OCI-LY3 (cell line): Measurements from ENCODE around the gene UBE3A.
"Not testable (repeated sequence)": the region's sequence is repeated elsewhere in the genome, so short reads cannot be mapped to it uniquely, and the experiment has no call there.

ENCODE experiments used
- H2AFZ ChIP-seq: fragments of 200-600, 300-600 bp; shearing (Covaris generic); 2 replicates; pipeline ENCODE4 v1.6.0; 2014; ENCODE audit warnings: antibody characterized with exemption, low read depth, low read length
- H3K27ac ChIP-seq: fragments of 200-600, 300-600 bp; sonication (generic); 2 replicates; pipeline ENCODE4 v1.5.1; 2014; ENCODE audit warnings: mild to moderate bottlenecking, low read length, moderate library complexity, mixed read lengths
- H3K27me3 ChIP-seq: fragments of 200-600, 300-600 bp; sonication (generic); 2 replicates; pipeline ENCODE4 v1.6.1; 2014; ENCODE audit warnings: low read depth, low read length, mixed read lengths
- H3K36me3 ChIP-seq: fragments of 200-600, 300-600 bp; sonication (generic); replicated peaks from 2 replicates; pipeline ENCODE3; 2014; ENCODE audit warnings: low read depth, low read length, mixed read lengths
- H3K4me1 ChIP-seq: fragments of 300-600, 200-600 bp; sonication (generic); 2 replicates; pipeline ENCODE4 v1.6.1; 2014; ENCODE audit warnings: low read length, mixed read lengths
- H3K4me2 ChIP-seq: fragments of 200-600, 300-600 bp; sonication (generic); 2 replicates; pipeline ENCODE4 v1.6.1; 2014; ENCODE audit warnings: low read length, mixed read lengths
- H3K4me3 ChIP-seq: fragments of 300-600, 200-600 bp; sonication (generic); 2 replicates; pipeline ENCODE4 v1.5.1; 2014; ENCODE audit warnings: antibody characterized with exemption, mild to moderate bottlenecking, low read length, moderate library complexity
- H3K79me2 ChIP-seq: fragments of 300-600, 200-600 bp; shearing (Covaris generic); 2 replicates; pipeline ENCODE4 v1.6.1; 2014; ENCODE audit warnings: mild to moderate bottlenecking, low read length, mixed read lengths
- H3K9ac ChIP-seq: fragments of 300-600, 200-600 bp; shearing (Covaris generic); 2 replicates; pipeline ENCODE4 v1.6.0; 2014; ENCODE audit warnings: mild to moderate bottlenecking, low read length, moderate library complexity
- H3K9me3 ChIP-seq: fragments of 200-600, 300-600 bp; shearing (Covaris generic); 2 replicates; pipeline ENCODE4 v1.6.1; 2014; ENCODE audit warnings: low read length, mixed read lengths; ENCODE audit not compliant: insufficient read depth
- H4K20me1 ChIP-seq: fragments of 200-600, 300-600 bp; sonication (generic); 2 replicates; pipeline ENCODE4 v1.6.1; 2016; ENCODE audit warnings: low read length, mixed read lengths; ENCODE audit not compliant: insufficient read depth
- CTCF ChIP-seq: fragments of 200-600, 300-600 bp; sonication (generic); IDR thresholded peaks from 2 replicates; pipeline ENCODE4 v1.5.1; 2014; ENCODE audit warnings: antibody characterized with exemption, low read length, low read depth
- EZH2phosphoT487 ChIP-seq: fragments of 200-600 bp; shearing (Covaris generic); IDR thresholded peaks from 2 replicates; pipeline ENCODE4 v1.6.1; 2018; ENCODE audit warnings: antibody characterized with exemption, mixed run types, low read depth

Gene UBE3A

GRCh38 chr15:25464383-25464782 is 25.6 kb upstream of the UBE3A start:
- H2AFZ ChIP-seq, result no peak overlapping the region
- TF ChIP-seq CTCF (no peak), EZH2phosphoT487 (no peak)
- no peaks in the 10 kb centered on the region for H3K36me3 ChIP-seq
- H3K9ac ChIP-seq, result no peak overlapping the region
- no peaks in the 10 kb centered on the region for H3K4me1 ChIP-seq
- H4K20me1 ChIP-seq, result no peaks in the 10 kb centered on the region
- no peaks in the 10 kb centered on the region for H3K9me3 ChIP-seq
- H3K27ac ChIP-seq, result no peak overlapping the region
- no peaks in the 10 kb centered on the region for H3K79me2 ChIP-seq
- no peak overlapping the region for H3K4me3 ChIP-seq
- H3K27me3 ChIP-seq, result no peaks in the 10 kb centered on the region
- no peak overlapping the region for H3K4me2 ChIP-seq

- Histone ChIP-seq H3K9ac (no peak overlapping the region), H3K79me2 (no peaks in the 10 kb centered on the region), H3K27ac (no peak overlapping the region), H3K36me3 (no peaks in the 10 kb centered on the region), H3K4me2 (peak overlapping the region; percentile 17; the same call in 1 of the 2 replicates), H3K4me1 (no peaks in the 10 kb centered on the region), H3K27me3 (no peaks in the 10 kb centered on the region), H2AFZ (no peak overlapping the region), H4K20me1 (no peaks in the 10 kb centered on the region), H3K9me3 (no peaks in the 10 kb centered on the region; the same call in 1 of the 2 replicates), H3K4me3 (no peak overlapping the region)
- TF ChIP-seq EZH2phosphoT487 (no peak), CTCF (no peak)
Measured at GRCh38 chr15:25456196-25456595, 17.4 kb upstream of the UBE3A start.

- Histone ChIP-seq H3K79me2 (no peaks in the 10 kb centered on the region), H3K9me3 (peaks cover 6% of the 10 kb centered on the region), H3K27me3 (no peaks in the 10 kb centered on the region), H3K4me3 (no peak overlapping the region), H3K4me1 (no peaks in the 10 kb centered on the region), H3K36me3 (no peaks in the 10 kb centered on the region), H3K9ac (no peak overlapping the region), H3K27ac (no peak overlapping the region), H4K20me1 (no peaks in the 10 kb centered on the region), H3K4me2 (no peak overlapping the region), H2AFZ (no peak overlapping the region)
- TF ChIP-seq EZH2phosphoT487 (no peak), CTCF (no peak)
Measured at GRCh38 chr15:25455226-25455625, 16.4 kb upstream of the UBE3A start.

GRCh38 chr15:25454771-25455170 is 15.9 kb upstream of the UBE3A start:
- no peaks in the 10 kb centered on the region for H3K4me1 ChIP-seq
- no peak overlapping the region for H2AFZ ChIP-seq
- H3K4me3 ChIP-seq, result no peak overlapping the region
- no peak overlapping the region for H3K4me2 ChIP-seq
- H3K27me3 ChIP-seq, result no peaks in the 10 kb centered on the region
- no peak for TF ChIP-seq CTCF
- no peak for TF ChIP-seq EZH2phosphoT487
- H3K79me2 ChIP-seq, result no peaks in the 10 kb centered on the region
- no peak overlapping the region for H3K9ac ChIP-seq
- peaks cover 6% of the 10 kb centered on the region for H3K9me3 ChIP-seq
- no peaks in the 10 kb centered on the region for H3K36me3 ChIP-seq
- H3K27ac ChIP-seq, result no peak overlapping the region
- no peaks in the 10 kb centered on the region for H4K20me1 ChIP-seq

GRCh38 chr15:25453246-25453645 is 14.4 kb upstream of the UBE3A start:
- H3K4me1 ChIP-seq, H3K4me3 ChIP-seq, H3K27ac ChIP-seq, H3K4me2 ChIP-seq, H3K27me3 ChIP-seq, H3K36me3 ChIP-seq, H3K79me2 ChIP-seq, H3K9ac ChIP-seq, H4K20me1 ChIP-seq, H3K9me3 ChIP-seq, H2AFZ ChIP-seq: not testable (repeated sequence)
